Adrenal gland (tissue), 12 donors: ENCODE data around the gene AGRN. TPM values are rescaled to one million over a fixed set of nuclear protein-coding genes. Genes with fewer than 3 reads are reported as not detected.

Experiments used
- DNase-seq, 7 donors: peaks; one replicate each; pipeline ENCODE4 v3.0.0-alpha.2; 2019 to 2020
- H3K27ac ChIP-seq, 5 donors: fragments of 200-600 bp; sonication (generic) in 4 of 5; 1 replicate in 3 of 5; 2 replicates in 2 of 5; pipeline versions ENCODE4 v1.5.1 to v1.8.0; 2016 to 2020; ENCODE audit warnings: mild to moderate bottlenecking in 1 of 5
- H3K27me3 ChIP-seq: fragments of 200-600 bp; 2 replicates; pipeline ENCODE4 v1.8.0; 2021
- H3K36me3 ChIP-seq, 2 donors: fragments of 200-600 bp; replicated peaks in 1 of 2; 1 replicate in 1 of 2; 2 replicates in 1 of 2; pipeline versions ENCODE4 v1.5.1 to v1.8.0; 2018 to 2022
- H3K4me1 ChIP-seq, 2 donors: fragments of 200-600 bp; replicated peaks in 1 of 2; 1 replicate in 1 of 2; 2 replicates in 1 of 2; pipeline versions ENCODE4 v1.5.1 to v1.8.0; 2018 to 2021
- H3K4me3 ChIP-seq, 4 donors: fragments of 200-600 bp; sonication (generic) in 3 of 4; one replicate each; pipeline ENCODE4 v1.5.1; 2016 to 2018
- H3K9me3 ChIP-seq, 3 donors: fragments of 200-600 bp; sonication (generic) in 1 of 3; replicated peaks in 1 of 3; 1 replicate in 2 of 3; 2 replicates in 1 of 3; pipeline versions ENCODE4 v1.5.1 to v1.8.0; 2016 to 2021
- POLR2A ChIP-seq, 2 donors: fragments of 450-650 bp; IDR thresholded peaks; one replicate each; pipeline ENCODE4 v1.6.1; 2017; ENCODE audit warnings: antibody characterized with exemption in 2 of 2, mild to moderate bottlenecking in 2 of 2, moderate library complexity in 1 of 2
- WGBS, 4 donors: extraction: QIAGEN DNeasy Blood & Tissue Kit in 2 of 4; methylation state at CpG; one replicate each; pipeline versions ENCODE4 v1.1.5 to v1.1.7; 2013 to 2017; 5-methylcytosine and 5-hydroxymethylcytosine counted together
- intact Hi-C, 2 donors: fragments of 100-400 bp; cut with DNase I; formaldehyde crosslinking; loops; one replicate each; pipeline versions ENCODE4 v1.14.1 to v1.15.0; 2022 to 2023
- polyA plus RNA-seq, 3 donors: library from polyadenylated mRNA; stranded (reverse); fragments of 200-250 nt in 2 of 3; fragments of 350-450 nt in 1 of 3; fragmentation: Illumina TruSeq in 1 of 3; extraction: RNeasy Lipid Tissue Mini Kit (QIAGEN cat#74804) in 1 of 3; gene quantifications; one replicate each; pipeline ENCODE4 v1.2.3, GENCODE V29; 2013 to 2014
- total RNA-seq, 9 donors: library from RNA; depleted of rRNA in 4 of 9; stranded (reverse); fragments of >200 nt in 4 of 9; fragments of 120-200 nt in 1 of 9; fragmentation: NEBNext Ultra II Directional in 1 of 9; extraction: Animal tissue kit (Norgen Biotek cat#: 25700) in 1 of 9; gene quantifications; one replicate each; pipeline versions ENCODE4 v1.1.0 to v1.2.4, GENCODE V29; 2013 to 2023
- TF ChIP-seq, protein P1 (sequence below), 6 experiments: fragments of 450-650 bp in 4 of 6; fragments of 200-600 bp in 2 of 6; sonication (generic) in 1 of 6; IDR thresholded peaks; 1 replicate in 5 of 6; 2 replicates in 1 of 6; pipeline versions ENCODE4 v1.5.1 to v1.8.0; 2016 to 2021; ENCODE audit warnings: antibody characterized with exemption in 6 of 6, mild to moderate bottlenecking in 2 of 6, moderate library complexity in 1 of 6
- donor health status: healthy with polysubstance abuse.
- donor health status: Bipolar disorder and iron deficiency.
- donor health status: DM: yes; HTN: yes; CAD: no.
- donor health status: DM: no; HTN: no; CAD: no.
- donor health status: DM: no; HTN: no; CAD: no.
- donor health status: DM: yes; HTN: yes; CAD: no.

Gene AGRN
- total and polyA plus RNA-seq, 12 donors: 2.2 to 27.8 (median 11.8) TPM

DNA sequence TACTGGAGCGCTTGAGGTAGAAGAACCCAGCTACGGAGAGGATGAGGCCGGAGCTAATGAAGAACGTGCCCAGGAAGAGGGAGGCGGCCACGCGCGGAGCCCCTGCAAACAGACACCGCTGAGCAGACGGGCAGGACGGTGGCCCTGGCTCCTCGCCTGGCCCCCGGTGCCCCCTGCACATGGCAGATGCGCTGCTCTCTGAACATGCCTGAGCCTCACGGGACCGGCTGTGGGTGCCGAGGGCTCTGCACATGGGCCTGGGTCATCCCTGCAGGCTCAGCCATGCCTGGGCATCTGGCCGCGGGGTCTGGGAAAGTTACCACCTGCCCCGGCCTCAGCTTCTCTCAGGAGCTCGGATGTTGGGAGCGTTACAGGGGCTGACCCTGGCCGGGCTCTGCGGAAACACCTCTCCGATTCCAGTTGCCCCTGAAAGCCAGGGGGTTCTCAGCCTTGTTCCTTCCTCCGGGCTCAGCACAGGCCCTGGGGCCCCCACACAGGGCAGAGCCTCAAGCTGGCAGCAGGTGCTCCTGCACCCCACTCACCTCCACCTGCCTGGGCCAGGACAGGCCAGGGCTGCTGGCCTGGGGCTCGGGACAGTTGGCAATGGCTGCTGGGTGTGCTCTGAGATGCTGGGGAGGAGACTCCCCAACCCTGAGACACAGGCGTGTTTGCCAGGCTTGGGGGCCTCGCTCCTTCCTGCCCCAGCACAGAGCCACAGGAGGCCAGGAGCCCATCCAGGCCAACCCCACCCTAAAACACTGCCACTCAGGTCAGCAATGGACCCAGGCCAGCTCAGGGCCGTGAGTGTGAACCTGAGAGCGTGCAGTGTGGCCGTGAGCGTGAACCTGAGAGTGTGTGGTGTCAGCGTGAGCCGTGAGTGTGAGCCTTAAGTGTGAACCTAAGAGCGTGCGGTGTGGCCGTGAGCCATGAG, 66.3 kb downstream of the AGRN start:
- Histone ChIP-seq H3K4me3 (no peak overlapping the region), H3K27me3 (no peaks in the 10 kb centered on the region), H3K9me3 (no peaks in the 10 kb centered on the region), H3K27ac (no peak overlapping the region), H3K4me1 (no peaks in the 10 kb centered on the region), H3K36me3 (no peaks in the 10 kb centered on the region)
- peak in 2 of 7 donors; percentile 10 to 13 for DNase-seq
- intact Hi-C loops: no loop called here
- TF ChIP-seq, protein P1, sequence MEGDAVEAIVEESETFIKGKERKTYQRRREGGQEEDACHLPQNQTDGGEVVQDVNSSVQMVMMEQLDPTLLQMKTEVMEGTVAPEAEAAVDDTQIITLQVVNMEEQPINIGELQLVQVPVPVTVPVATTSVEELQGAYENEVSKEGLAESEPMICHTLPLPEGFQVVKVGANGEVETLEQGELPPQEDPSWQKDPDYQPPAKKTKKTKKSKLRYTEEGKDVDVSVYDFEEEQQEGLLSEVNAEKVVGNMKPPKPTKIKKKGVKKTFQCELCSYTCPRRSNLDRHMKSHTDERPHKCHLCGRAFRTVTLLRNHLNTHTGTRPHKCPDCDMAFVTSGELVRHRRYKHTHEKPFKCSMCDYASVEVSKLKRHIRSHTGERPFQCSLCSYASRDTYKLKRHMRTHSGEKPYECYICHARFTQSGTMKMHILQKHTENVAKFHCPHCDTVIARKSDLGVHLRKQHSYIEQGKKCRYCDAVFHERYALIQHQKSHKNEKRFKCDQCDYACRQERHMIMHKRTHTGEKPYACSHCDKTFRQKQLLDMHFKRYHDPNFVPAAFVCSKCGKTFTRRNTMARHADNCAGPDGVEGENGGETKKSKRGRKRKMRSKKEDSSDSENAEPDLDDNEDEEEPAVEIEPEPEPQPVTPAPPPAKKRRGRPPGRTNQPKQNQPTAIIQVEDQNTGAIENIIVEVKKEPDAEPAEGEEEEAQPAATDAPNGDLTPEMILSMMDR (IDR thresholded peaks at IDR 0.05): no peak
- no peak for TF ChIP-seq POLR2A (IDR thresholded peaks at IDR 0.05)
- 93 to 97% (median 95%) methylated on average over 20 to 38 of the region's 38 CpGs for WGBS, 4 donors

DNA sequence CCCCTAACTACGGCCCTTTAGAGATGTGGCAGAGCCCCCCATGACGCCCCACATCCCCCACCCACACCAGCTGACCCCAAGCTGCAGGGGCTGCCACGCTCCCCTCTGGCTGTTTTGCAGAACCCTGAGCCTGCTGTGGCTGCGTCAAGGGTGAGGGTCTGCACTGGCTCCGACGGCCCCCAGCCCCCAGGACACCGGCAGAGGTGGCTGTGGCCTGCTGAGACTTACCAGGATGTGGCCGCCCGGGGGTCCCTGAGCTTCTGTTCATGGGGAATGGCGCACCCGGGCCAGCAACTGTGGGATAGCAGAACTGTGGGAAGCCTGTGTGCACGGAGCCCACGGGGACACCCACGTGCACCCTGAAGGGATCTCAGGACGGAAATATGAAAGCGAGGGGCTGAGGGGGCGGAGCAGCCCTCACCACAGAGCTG, 67.0 kb downstream of the AGRN start:
- WGBS, 4 donors: 87 to 95% (median 93%) methylated on average over 8 to 17 of the region's 17 CpGs
- TF ChIP-seq, protein P1 (IDR thresholded peaks at IDR 0.05): no peak
- TF ChIP-seq POLR2A (IDR thresholded peaks at IDR 0.05): no peak
- H3K4me3 ChIP-seq: no peak overlapping the region
- H3K27me3 ChIP-seq: no peaks in the 10 kb centered on the region
- H3K36me3 ChIP-seq: no peaks in the 10 kb centered on the region
- no peaks in the 10 kb centered on the region for H3K9me3 ChIP-seq
- no peak overlapping the region for H3K27ac ChIP-seq
- H3K4me1 ChIP-seq: no peaks in the 10 kb centered on the region
- intact Hi-C loops: no loop called here
- peak in 2 of 7 donors; percentile 7 to 14 for DNase-seq

DNA sequence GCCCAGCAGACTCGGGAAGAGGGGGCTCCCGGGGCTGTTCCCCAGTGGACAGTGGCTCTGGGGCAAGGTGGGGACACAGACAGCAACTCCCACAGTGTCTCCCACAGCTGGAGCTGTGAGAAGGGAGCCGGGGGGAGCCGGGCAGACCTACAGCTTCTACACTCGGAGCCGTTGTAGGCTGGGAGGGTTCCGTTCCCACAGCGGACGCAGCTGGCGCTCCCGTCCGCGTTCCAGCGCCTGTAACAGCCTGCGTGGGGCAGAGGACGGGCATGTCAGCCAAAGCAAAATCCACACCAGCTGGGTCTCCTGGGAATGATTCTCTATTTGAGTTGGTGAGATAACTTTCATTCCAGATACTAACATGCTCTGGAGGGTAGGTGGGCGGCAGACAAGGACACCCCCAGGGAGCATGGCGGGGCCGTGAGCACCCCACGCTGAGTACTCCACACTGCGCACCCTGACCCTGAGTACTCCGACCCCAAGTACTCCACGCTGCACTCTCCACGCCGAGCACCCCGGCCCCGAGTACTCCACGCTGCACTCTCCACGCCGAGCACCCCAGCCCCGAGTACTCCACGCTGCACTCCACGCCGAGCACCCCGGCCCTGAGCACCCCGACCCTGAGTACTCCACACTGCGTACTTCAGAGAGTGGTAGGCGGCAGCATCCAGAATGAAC, 67.6 kb downstream of the AGRN start:
- intact Hi-C loops: no loop called here
- WGBS, 4 donors: 91 to 95% (median 94%) methylated on average over 9 to 38 of the region's 38 CpGs
- Histone ChIP-seq H3K27me3 (no peaks in the 10 kb centered on the region), H3K9me3 (no peaks in the 10 kb centered on the region), H3K36me3 (no peaks in the 10 kb centered on the region), H3K27ac (no peak overlapping the region), H3K4me1 (no peaks in the 10 kb centered on the region), H3K4me3 (no peak overlapping the region)
- no peak for TF ChIP-seq POLR2A (IDR thresholded peaks at IDR 0.05)
- TF ChIP-seq, protein P1 (IDR thresholded peaks at IDR 0.05): no peak
- peak in 1 of 7 donors; percentile 11 for DNase-seq

DNA sequence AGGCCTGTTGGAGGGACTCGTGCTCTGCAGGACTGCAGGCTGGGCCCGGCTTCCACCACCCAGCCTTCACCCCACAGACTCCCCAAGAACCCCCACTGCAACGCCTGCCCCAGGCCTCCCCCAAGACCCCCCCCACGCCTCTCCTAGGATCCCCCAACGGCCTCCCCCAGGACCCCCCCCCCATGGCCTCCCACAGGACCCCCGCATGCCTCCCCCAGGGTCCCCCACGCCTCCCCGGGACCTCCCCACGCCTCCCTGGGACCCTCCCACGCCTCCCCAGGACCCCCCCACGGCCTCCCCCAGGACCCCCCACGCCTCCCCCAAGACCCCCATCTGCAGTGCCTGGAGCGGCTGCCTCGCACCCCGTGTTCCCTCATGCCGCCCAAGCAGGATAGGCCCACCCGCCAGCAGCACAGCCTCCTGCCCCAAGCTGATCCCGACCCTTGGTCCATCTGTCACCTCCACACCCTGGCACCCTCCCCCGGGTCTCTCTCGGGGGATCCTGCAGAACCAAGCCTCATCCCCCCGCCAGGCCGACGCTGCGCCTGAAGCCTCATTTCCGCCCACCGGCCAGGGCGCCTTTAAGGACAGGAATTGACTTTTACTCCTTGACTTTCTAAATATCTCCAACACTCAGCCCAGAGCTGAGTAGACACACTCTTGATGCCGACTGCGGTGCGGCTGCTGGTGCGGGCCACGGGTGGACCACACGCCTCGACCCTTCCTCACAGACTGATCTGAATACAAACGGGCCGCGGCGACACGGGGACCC, 68.3 kb downstream of the AGRN start:
- H3K4me3 ChIP-seq: no peak overlapping the region
- no peak overlapping the region for H3K27ac ChIP-seq
- H3K4me1 ChIP-seq: no peaks in the 10 kb centered on the region
- peak in 4 of 7 donors; percentile 11 to 15 (median 14) for DNase-seq
- intact Hi-C loops: no loop called here
- no peaks in the 10 kb centered on the region for H3K36me3 ChIP-seq
- H3K9me3 ChIP-seq: no peaks in the 10 kb centered on the region
- WGBS, 4 donors: 87 to 92% (median 91%) methylated on average over 10 to 38 of the region's 39 CpGs
- TF ChIP-seq, protein P1 (IDR thresholded peaks at IDR 0.05): no peak
- TF ChIP-seq POLR2A (IDR thresholded peaks at IDR 0.05): no peak
- no peaks in the 10 kb centered on the region for H3K27me3 ChIP-seq
